Measurements from ENCODE around the gene OAF.
"Not testable (repeated sequence)": the region's sequence is repeated elsewhere in the genome, so short reads cannot be mapped to it uniquely, and the experiment has no call there.

Gene OAF

DNA sequence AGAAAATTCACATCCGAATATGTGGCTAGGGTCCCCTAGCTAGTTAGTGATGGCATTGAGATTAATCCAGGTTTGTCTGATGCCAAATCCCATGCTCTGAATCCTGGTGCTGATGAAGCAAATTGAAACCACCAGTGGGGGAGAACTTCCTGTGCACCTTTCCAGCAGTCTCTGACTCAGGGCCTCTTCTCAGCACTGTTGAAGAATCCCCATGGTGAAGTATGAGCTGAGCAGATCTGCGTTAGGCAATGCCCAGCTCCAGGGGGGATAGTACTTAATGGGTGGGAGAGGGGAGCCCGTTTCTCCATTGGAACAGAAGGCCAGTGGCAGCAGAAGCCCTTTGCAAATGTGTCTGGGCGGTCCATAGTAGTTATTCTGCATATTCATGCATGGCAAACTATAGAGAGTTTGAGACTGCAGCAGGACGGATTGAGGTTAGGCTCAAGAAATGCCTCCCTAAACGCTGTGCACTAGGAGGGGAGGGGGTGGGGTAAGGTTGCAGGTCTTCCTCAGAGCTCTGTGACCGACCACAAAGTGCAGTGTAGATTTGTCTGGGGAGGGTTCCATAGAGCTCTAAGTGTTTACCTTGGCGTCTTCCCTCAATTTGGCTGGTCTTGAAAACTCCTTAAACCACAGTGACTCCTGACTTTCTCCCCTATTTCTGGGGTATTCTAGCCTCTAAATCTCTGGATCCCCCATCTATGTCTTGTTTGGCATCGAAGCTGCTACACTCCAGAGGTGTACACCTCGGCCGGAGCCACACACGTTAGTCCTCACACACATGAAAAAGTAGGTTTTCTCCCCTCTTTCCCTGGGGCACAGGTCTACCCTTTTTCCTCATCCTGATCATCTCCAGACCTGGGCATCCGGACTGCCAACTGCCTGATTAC lies 33.9 kb downstream of the OAF start:
- POLR2A ChIA-PET = no interaction called here
- CTCF ChIA-PET = interaction anchor here (1.0 to 1.1 kb wide), 2 partner anchors 14 to 52 kb away, joined by 3 read pairs; no protein-coding TSS in a partner anchor
- no peak for DNase-seq (ENCODE audit: extremely low spot score)
- TF ChIP-seq ZNF384 (IDR thresholded peaks at IDR 0.05) (no peak), FOXM1 (IDR thresholded peaks at IDR 0.05; ENCODE audit: borderline replicate concordance) (no peak), CTBP1 (IDR thresholded peaks at IDR 0.05; ENCODE audit: borderline replicate concordance) (no peak), TARDBP (IDR thresholded peaks at IDR 0.05) (no peak), FOXA1 (IDR thresholded peaks at IDR 0.05) (no peak), SUZ12 (IDR thresholded peaks at IDR 0.05) (no peak), BHLHE40 (IDR thresholded peaks at IDR 0.05; ENCODE audit: borderline replicate concordance) (no peak), HDGF (IDR thresholded peaks at IDR 0.05; ENCODE audit: borderline replicate concordance) (no peak), SP1 (IDR thresholded peaks at IDR 0.05) (no peak), L3MBTL2 (conservative IDR thresholded peaks at IDR 0.05) (no peak), NFRKB (IDR thresholded peaks at IDR 0.05) (no peak)
- TF ChIP-seq, protein P1, sequence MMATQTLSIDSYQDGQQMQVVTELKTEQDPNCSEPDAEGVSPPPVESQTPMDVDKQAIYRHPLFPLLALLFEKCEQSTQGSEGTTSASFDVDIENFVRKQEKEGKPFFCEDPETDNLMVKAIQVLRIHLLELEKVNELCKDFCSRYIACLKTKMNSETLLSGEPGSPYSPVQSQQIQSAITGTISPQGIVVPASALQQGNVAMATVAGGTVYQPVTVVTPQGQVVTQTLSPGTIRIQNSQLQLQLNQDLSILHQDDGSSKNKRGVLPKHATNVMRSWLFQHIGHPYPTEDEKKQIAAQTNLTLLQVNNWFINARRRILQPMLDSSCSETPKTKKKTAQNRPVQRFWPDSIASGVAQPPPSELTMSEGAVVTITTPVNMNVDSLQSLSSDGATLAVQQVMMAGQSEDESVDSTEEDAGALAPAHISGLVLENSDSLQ (IDR thresholded peaks at IDR 0.05) = no peak

DNA sequence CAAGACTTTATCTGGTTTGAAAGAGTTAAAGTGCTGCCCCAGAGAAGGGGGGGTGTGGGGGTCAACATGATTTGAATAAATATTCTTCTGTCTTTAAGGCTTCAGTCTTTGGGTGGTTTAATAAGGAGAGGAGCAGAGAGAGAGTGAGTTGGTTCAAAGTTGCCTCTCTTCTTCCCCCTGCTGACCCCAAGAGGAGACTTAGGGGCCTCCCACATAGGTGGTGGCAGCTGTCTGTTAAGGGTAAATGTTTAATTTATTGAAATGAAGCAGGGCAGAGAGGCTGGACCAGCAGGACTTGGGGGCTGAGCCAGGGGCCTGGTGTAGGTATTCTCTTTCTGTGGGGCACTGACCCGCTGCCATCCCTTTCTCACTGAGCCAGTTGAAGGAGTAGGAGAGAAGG lies 34.6 kb downstream of the OAF start:
- ChIA-PET CTCF (interaction anchor here (0.7 kb wide), 1 partner anchor 10 kb away, joined by 3 read pairs; no protein-coding TSS in a partner anchor), POLR2A (no interaction called here)
- no peak for DNase-seq (ENCODE audit: extremely low spot score)
- TF ChIP-seq, protein P1 (IDR thresholded peaks at IDR 0.05) = no peak
- TF ChIP-seq L3MBTL2 (conservative IDR thresholded peaks at IDR 0.05) (no peak), FOXK2 (IDR thresholded peaks at IDR 0.05) (no peak), FOXM1 (IDR thresholded peaks at IDR 0.05; ENCODE audit: borderline replicate concordance) (no peak), ELF4 (IDR thresholded peaks at IDR 0.05) (no peak), SP1 (IDR thresholded peaks at IDR 0.05) (no peak), HDGF (IDR thresholded peaks at IDR 0.05; ENCODE audit: borderline replicate concordance) (no peak), SUZ12 (IDR thresholded peaks at IDR 0.05) (no peak), ZNF384 (IDR thresholded peaks at IDR 0.05) (no peak), ARNT (IDR thresholded peaks at IDR 0.05) (no peak), CTBP1 (IDR thresholded peaks at IDR 0.05; ENCODE audit: borderline replicate concordance) (no peak), TARDBP (IDR thresholded peaks at IDR 0.05) (no peak), NFRKB (IDR thresholded peaks at IDR 0.05) (no peak), BHLHE40 (IDR thresholded peaks at IDR 0.05; ENCODE audit: borderline replicate concordance) (no peak)

DNA sequence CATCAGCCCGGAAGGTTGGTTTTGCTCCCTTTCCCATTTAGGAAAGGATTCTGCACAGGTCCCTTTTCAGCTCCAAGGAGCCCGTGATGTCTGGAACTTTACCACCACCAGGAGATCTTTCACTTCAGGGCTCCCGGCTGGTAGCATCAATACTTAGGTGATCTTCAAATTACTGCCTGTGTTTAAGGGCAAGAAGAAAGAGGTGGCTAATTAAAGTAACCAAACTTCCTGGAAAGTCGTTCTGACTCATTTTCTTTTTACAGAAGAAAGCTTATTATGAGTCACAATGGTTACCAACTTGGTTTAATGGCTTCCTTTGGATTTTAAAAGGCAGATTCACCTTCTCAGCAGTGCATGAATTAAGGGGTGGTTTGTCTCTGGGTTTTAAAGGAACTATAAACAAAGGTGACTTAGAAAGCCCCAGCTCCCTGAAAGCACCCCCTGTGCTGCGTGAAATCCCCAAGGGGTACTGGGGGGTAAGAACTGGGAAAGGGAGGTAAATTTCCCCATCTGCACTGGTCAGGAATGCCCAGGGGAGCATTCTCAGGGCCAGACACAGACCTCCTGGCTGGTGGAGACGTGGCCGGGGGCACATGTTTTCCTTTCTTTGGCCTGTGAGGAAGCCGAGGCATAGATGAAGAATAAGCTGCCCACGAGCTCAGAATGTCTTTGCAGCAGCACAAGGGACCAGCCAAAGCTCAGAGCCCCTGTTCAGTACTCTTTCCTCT lies 37.9 kb downstream of the OAF start:
- POLR2A ChIA-PET = no interaction called here
- no peak for DNase-seq (ENCODE audit: extremely low spot score)
- CTCF ChIA-PET = interaction anchor here (0.6 to 2.3 kb wide), 6 partner anchors 13 to 1071 kb away, joined by 3 to 15 read pairs (median 4); no protein-coding TSS in a partner anchor
- TF ChIP-seq SUZ12 (IDR thresholded peaks at IDR 0.05) = no peak

DNA sequence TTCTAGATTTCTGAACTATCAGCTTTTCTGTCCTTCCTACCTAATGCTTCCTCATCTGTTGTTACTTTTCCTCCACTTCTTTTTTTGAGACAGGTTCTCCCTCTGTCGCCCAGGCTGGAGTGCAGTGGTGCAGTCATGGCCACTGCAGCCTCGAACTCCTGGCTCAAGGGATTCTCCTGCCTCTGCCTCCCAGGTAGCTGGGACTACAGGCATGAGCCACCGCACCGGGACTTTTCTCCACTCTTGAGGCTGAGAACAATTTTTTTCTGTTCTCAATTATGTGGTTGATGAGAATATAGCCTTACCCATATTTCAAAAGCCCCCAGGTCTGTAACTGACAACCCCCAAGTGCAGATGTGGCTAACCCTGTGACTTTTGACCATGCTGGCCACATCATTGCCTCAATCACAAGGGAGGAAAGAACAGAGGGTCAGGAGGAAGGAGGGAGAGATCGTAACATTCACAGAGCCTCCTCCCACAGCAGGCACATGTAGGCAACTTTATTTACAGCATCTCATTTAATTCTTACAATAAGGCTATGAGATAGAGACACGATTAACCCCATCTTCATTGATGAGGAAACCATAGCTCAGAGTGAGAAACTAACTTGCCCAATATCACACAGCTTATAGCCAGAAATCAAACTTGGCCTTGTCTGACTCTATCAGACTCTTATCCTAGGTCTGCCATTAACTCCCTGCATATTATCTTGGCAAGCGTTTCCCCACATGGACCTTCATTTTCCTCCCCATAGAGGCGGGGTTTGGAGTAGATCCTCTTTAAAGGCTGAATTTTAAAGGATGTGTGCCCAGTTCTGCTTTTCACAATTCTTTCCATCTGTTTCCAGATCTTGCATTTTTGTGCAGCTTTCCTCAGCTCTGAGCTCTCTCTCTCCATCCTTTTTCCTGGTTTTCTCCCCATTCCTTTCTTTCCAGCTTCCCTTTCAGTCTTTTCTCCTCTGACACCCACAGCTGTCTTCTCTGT lies 38.7 kb downstream of the OAF start:
- no peak for TF ChIP-seq NFRKB (IDR thresholded peaks at IDR 0.05)
- TF ChIP-seq, protein P1 (IDR thresholded peaks at IDR 0.05) = no peak
- no peak for TF ChIP-seq ZNF384 (IDR thresholded peaks at IDR 0.05)
- TF ChIP-seq SUZ12 (IDR thresholded peaks at IDR 0.05) = no peak
- no peak for TF ChIP-seq ELF4 (IDR thresholded peaks at IDR 0.05)
- no peak for TF ChIP-seq ARNT (IDR thresholded peaks at IDR 0.05)
- no peak for TF ChIP-seq HDGF (IDR thresholded peaks at IDR 0.05; ENCODE audit: borderline replicate concordance)
- no peak for TF ChIP-seq TARDBP (IDR thresholded peaks at IDR 0.05)
- TF ChIP-seq FOXK2 (IDR thresholded peaks at IDR 0.05) = no peak
- TF ChIP-seq FOXA1 (IDR thresholded peaks at IDR 0.05) = no peak
- CTCF ChIA-PET = interaction anchor here (0.9 to 2.3 kb wide), 6 partner anchors 14 to 68 kb away, joined by 3 to 15 read pairs (median 4); no protein-coding TSS in a partner anchor
- DNase-seq (ENCODE audit: extremely low spot score) = no peak
- POLR2A ChIA-PET = interaction anchor here (1.0 kb wide), 1 partner anchor 40 kb away, joined by 3 read pairs; no protein-coding TSS in a partner anchor

DNA sequence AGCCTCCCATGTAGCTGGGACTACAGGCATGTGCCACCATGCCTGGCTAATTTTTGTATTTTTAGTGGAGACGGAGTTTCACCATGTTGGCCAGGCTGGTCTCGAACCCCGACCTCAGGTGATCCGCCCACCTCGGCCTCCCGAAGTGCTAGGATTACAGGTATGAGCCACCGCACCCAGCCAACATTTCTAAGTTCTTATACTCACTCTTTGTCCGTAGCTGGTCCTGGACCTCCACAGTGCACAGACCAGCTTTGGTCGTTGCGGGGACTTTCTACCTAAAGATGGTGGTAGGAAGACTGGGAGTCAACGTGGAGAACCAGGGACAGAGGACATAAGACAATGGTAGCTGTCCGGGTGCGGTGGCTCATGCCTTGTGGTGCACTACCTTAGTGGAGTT lies 42.5 kb downstream of the OAF start:
- POLR2A ChIA-PET; CTCF ChIA-PET; DNase-seq (ENCODE audit: extremely low spot score): not testable (repeated sequence)
